SW 1271 (cell line): ENCODE data around the gene EEF2.

ENCODE experiments used
- DNase-seq, 2 experiments: peaks; one replicate each; lab custom pipeline; 2025; lab: John Stamatoyannopoulos, UW

EEF2 gene

DNA sequence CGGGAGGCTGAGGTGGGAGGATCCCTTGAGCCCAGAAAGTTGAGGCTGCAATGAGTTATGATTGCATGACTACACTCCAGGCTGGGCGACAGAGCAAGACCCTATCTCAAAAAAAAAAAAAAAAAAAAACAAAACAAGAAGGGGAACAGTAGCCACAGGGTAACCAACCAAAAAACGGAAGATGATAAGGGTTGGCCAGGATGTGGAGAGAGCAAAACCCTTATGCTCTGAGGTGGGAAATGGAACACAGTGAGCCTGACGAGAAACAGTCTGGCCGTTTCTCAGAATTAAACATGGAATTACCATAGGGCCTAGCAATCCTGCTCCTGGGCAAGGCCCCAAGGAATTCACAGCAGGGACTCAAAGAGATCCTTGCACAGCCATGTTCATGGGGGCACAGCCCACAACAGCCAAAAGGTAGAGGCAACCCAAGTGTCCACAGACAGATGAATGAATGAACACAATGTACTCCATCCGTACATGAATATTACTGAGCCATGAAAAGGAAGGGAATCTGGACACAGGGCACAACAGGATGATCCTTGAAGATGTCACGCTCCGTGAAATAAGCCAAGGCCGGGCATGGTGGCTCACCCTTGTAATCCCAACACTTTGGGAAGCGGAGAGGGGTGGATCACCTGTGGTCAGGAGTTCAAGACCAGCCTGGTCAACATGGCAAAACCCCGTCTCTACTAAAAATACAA, 41.1 kb downstream of the EEF2 start:
- DNase-seq, result no peak

DNA sequence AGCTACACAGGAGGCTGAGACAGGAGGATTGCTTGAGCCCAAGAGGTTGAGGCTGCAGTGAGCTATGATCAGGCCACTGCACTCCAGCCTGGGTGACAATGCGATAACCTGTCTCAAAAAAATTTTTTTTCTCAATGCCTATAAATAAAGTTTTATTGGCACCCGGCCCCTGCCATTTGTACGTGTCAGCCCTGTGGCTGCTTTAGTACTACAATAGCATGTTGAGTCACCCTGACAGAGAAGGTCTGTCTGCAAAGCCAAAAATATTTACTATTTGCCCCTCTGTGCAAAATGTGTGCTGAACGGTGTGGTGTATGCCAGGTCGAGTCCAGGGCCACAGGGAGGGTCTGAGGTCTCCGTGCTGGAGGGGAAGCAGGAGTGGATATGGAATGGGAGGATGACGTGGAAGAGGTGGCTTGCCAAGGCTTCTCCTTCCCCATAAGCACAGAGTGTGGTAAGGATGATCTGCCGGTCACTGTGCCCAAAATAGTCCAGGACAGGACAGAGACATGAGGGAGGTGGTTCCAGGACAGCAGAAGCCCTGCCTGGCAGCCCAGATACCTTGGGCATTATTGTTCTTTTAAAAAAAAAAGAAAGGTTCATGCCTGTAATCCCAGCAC, 42.4 kb downstream of the EEF2 start:
- DNase-seq, result no peak

DNA sequence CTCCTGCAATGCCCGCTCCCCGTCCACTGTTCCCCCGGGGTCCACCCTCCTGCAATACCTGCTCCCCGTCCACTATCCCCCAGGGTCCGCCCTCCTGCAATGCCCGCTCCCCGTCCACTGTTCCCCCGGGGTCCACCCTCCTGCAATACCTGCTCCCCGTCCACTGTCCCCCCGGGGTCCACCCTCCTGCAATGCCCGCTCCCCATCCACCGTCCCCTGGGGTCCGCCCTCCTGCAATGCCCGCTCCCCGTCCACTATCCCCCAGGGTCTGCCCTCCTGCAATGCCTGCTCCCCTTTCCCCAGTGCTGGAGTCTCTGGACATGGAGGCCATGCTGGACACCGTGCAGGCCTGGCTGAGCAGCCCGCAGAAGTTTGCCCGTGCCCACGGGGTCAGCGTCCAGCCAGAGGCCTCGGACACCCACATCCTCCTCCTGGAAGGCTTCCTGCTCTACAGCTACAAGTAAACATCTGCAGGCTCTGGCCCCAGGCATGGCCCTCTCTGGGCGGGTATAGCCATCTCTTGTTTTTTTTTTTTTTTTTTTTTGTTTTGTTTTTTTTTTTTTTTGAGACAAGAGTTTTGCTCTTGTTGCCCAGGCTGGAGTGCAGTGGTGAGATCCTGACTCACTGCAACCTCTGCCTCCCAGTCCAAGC, 46.8 kb downstream of the EEF2 start:
- DNase-seq, result peak in 1 of 2 experiments; percentile 18

DNA sequence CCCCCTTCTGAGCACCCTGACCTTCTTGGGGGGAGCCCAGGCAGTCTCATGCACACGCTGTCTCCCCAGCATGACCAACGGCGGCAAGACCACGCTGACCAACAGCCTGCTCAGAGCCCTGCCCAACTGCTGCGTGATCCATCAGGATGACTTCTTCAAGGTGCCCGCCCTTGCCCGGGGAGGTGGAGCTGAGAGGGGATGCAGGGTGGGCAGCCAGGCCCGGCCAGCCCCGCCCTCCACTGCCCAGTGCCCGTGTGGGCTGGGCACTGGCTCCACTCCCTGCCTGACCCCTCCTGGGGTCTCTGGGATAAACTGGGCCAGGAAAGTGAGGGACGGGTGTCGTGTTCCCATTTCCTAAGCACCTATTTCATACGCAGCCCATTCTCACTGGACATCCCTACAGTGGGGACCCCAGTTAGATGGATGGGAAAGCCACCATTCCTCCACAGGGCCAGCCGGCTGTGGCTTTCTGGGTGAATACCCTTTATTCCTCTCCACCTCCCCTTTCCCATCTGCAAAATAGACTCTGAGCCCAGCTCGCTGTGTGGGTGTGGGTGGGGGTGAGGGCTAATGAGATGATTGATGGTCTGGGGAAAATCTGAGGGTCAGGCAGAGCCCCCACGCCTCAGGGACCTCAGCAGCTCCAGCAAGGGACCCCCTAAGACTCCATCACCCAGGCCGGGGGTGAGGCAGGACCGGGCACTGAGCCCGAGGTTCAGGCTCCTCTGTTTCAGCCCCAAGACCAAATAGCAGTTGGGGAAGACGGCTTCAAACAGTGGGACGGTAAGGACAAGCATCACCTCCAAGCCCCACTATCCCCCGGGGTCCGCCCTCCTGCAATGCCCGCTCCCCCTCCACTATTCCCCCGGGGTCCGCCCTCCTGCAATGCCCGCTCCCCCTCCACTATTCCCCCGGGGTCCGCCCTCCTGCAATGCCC, 48.5 kb downstream of the EEF2 start:
- no peak for DNase-seq

DNA sequence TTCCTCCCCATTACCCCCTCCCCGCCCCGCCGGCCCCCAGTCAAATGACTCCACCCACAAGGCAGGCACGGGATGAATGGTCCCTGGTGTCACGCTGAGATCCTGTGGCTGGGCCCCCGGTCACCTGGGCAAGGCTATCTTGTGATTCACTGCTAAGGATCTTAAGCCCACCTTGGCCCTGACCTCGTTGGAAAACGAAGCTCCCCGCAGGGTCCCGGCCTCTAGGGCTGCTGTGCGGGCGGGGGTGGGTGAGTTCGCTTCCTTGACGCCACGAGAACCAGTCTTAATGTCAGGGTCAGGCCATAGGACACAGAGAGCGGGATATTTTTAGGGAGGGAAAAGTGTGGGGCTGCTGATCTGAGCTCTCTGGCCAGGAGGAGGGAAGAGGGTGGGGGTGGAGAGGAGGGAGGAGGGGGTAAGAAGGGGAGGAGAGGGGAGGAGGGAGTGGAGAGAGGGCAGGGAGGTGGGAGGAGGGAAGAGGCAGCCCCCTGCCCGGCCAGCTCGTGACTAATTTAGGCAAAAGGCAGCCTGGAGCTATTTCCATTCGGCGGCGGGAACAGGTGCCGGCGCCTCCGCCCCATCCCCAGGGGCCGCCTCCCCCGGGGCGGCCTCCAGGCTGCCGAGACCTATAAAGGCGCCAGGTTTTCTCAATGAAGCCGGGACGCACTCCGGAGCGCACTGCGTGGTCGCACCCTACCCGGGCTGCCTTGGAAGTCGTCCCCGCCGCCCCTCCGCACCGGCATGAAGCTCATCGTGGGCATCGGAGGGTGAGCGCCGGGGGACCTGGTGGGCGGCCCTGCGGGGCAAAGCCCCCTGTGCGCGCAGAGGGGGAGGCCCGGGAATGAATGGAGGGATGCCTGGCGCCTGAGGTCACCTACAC, 52.1 kb downstream of the EEF2 start, which contains the start of gene NMRK2:
NMRK2 (plus strand) TSS at position 139 of the 880 bp plus-strand sequence; CDS start at position 742, 603 bp downstream.
- DNase-seq, result no peak

DNA sequence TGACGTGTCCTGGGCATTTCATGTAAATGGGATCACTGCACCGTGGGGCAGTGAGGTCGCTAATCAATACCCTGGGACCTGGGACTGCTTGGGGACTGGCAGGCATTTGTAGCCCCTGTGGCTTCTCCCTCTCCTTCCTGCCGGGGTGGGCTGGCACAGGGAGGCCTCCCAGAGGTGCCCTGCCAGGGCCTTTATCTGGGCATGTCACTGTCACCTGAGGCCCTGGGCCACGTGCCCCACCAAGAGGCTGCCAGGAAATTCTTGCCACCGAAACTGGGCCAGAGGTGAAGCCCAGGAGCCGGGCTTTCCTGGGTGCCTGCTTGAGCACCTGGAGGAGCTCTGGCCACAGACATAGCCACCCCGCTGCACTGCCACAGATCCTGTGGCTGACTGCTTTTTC, 54.2 kb downstream of the EEF2 start:
- DNase-seq, result no peak
